GM12872 (cell line): ENCODE data around the gene COL27A1.

Source experiments
- CTCF ChIP-seq: IDR thresholded peaks from 3 replicates; pipeline ENCODE4 v1.5.1; 2011; ENCODE audit warnings: low read depth, mild to moderate bottlenecking, low read length, moderate library complexity; ENCODE audit not compliant: insufficient read depth

The COL27A1 gene

GRCh38 chr9:114119242-114120191 lies 35.8 kb upstream of the COL27A1 start:
- no peak for TF ChIP-seq CTCF

- TF ChIP-seq CTCF: no peak
These were observed 34.9 kb upstream of the COL27A1 start for GRCh38 chr9:114120192-114121014.

- no peak for TF ChIP-seq CTCF
These were observed 33.9 kb upstream of the COL27A1 start for GRCh38 chr9:114121227-114122135.

- TF ChIP-seq CTCF: no peak
These were observed 33.0 kb upstream of the COL27A1 start for GRCh38 chr9:114122136-114123027.

GRCh38 chr9:114123031-114123977 lies 32.0 kb upstream of the COL27A1 start:
- TF ChIP-seq CTCF: no peak

- no peak for TF ChIP-seq CTCF
These were observed 31.2 kb upstream of the COL27A1 start for GRCh38 chr9:114124138-114124537.
